ENCODE measurements around the gene ST6GAL1. TPM values are rescaled to one million over a fixed set of nuclear protein-coding genes. Genes with fewer than 3 reads are reported as not detected.

ST6GAL1 gene
- total and polyA plus RNA-seq, 10 of the 15 experiments (the other 5 are each of a cell fraction or from before 2014, with no cell fraction given): 74.2 to 248 (median 149) TPM

DNA sequence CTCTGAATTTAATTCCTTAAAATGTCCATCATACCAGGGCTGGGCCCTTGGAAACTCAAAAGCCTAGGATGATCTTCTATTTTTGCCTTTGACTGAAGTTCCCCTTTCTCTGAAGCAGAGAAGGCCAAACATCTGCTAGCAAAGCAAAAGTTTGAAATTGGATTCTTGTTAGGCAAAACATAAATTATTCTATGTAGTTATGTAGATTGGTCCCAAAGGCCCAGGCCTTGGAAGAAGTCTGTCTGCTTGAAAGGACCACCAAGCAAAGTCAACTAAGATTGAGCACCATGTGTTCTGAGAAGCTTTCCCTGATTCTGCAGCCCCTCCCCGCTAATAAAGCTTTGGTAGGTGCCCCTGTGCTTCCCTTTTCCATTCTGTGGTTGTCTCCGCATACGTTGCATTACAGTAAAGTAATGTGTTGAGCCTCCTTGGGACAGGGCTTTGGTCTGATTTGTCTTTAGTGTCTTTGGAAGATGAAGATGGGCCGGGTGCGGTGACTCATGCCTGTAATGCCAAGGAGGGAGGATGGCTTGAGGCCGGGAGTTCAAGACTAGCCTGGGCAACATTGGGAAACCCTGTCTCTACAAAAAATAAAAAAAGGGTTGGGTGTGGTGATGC lies 152.5 kb downstream of the ST6GAL1 start:
- no peak overlapping the region for H3K4me3 ChIP-seq
- ATAC-seq (no peak), DNase-seq (ENCODE audit: low read depth, low spot score) (no peak), FAIRE-seq (no peak)
- intact Hi-C loops (cut with micrococcal nuclease; ENCODE audit: unreplicated experiment): no loop called here
- no peak overlapping the region for H3K27ac ChIP-seq (ENCODE audit: control insufficient read depth, insufficient read depth)
- ChIA-PET POLR2A (interaction anchor here (0.6 kb wide), 1 partner anchor 14 kb away, joined by 3 read pairs; no protein-coding TSS in a partner anchor), SMC1A (ENCODE audit: uncharacterized antibody, unreplicated experiment) (interaction anchor here (1.2 kb wide), 1 partner anchor 233 kb away, joined by 3 read pairs; no protein-coding TSS in a partner anchor), RAD21 (ENCODE audit: unreplicated experiment) (no interaction called here), CTCF (no interaction called here)
- H3K4me1 ChIP-seq (ENCODE audit: control insufficient read depth, insufficient read depth, low read length): no peaks in the 10 kb centered on the region
- in situ Hi-C loops (cut with MboI): no loop called here
- WGBS (ENCODE audit: insufficient coverage, insufficient replicate concordance, low lambda C conversion rate, missing lambda C conversion rate): 97% methylated on average over 6 of the region's 6 CpGs
- no peak overlapping the region for H3K4me2 ChIP-seq (ENCODE audit: control insufficient read depth, insufficient read depth)
- BruUV-seq (replicated peaks): no TSS peak
- peaks cover 2% of the 10 kb centered on the region; the same call in 2 of the 3 replicates for H3K9me3 ChIP-seq (replicated peaks; ENCODE audit: control insufficient read depth, insufficient read depth, low read length)
- H3K9ac ChIP-seq (ENCODE audit: control insufficient read depth, insufficient read depth, low read length): no peak overlapping the region
- no peaks in the 10 kb centered on the region for H4K20me1 ChIP-seq (ENCODE audit: control insufficient read depth, insufficient read depth)
- H2AFZ ChIP-seq (ENCODE audit: control insufficient read depth, low read depth, low read length): no peak overlapping the region
- TF ChIP-seq SPI1 (IDR thresholded peaks at IDR 0.05; ENCODE audit: borderline replicate concordance, insufficient read depth, low read depth, low read length) (no peak), STAT3 (IDR thresholded peaks at IDR 0.05; ENCODE audit: low read depth, low read length) (no peak), ZNF207 (IDR thresholded peaks at IDR 0.05; ENCODE audit: borderline replicate concordance) (no peak), ZSCAN29 (IDR thresholded peaks at IDR 0.05) (no peak)
- TF ChIP-seq, protein P1, sequence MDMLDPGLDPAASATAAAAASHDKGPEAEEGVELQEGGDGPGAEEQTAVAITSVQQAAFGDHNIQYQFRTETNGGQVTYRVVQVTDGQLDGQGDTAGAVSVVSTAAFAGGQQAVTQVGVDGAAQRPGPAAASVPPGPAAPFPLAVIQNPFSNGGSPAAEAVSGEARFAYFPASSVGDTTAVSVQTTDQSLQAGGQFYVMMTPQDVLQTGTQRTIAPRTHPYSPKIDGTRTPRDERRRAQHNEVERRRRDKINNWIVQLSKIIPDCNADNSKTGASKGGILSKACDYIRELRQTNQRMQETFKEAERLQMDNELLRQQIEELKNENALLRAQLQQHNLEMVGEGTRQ (IDR thresholded peaks at IDR 0.05; ENCODE audit: borderline replicate concordance, low read depth, low read length): no peak
- H3K79me2 ChIP-seq (ENCODE audit: control insufficient read depth, insufficient read depth, low read length): no peaks in the 10 kb centered on the region
- H3K36me3 ChIP-seq (ENCODE audit: control insufficient read depth in 2 of 2, insufficient read depth in 2 of 2, low read length in 1 of 2): peaks cover 0 to 2% of the 10 kb centered on the region in 2 experiments; a peak in 1 of 4 replicates
- no peaks in the 10 kb centered on the region for H3K27me3 ChIP-seq (replicated peaks in 1 of 2; ENCODE audit: control insufficient read depth in 2 of 2, insufficient read depth in 2 of 2, low read length in 1 of 2)

- DNase-seq (ENCODE audit: low read depth, low spot score) (no peak), ATAC-seq (no peak), FAIRE-seq (no peak)
- no peak overlapping the region for H2AFZ ChIP-seq (ENCODE audit: control insufficient read depth, low read depth, low read length)
- H4K20me1 ChIP-seq (ENCODE audit: control insufficient read depth, insufficient read depth): no peaks in the 10 kb centered on the region
- TF ChIP-seq, protein P2, sequence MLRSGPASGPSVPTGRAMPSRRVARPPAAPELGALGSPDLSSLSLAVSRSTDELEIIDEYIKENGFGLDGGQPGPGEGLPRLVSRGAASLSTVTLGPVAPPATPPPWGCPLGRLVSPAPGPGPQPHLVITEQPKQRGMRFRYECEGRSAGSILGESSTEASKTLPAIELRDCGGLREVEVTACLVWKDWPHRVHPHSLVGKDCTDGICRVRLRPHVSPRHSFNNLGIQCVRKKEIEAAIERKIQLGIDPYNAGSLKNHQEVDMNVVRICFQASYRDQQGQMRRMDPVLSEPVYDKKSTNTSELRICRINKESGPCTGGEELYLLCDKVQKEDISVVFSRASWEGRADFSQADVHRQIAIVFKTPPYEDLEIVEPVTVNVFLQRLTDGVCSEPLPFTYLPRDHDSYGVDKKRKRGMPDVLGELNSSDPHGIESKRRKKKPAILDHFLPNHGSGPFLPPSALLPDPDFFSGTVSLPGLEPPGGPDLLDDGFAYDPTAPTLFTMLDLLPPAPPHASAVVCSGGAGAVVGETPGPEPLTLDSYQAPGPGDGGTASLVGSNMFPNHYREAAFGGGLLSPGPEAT (IDR thresholded peaks at IDR 0.05; ENCODE audit: low read depth): no peak
- no peak for TF ChIP-seq CTCF (IDR thresholded peaks at IDR 0.05 in 2 of 3, conservative IDR thresholded peaks at IDR 0.05 in 1 of 3; ENCODE audit: control insufficient read depth in 2 of 3, extremely low read depth in 1 of 3, insufficient read depth in 1 of 3, low read depth in 3 of 3, low read length in 3 of 3)
- no peak for TF ChIP-seq SUZ12 (IDR thresholded peaks at IDR 0.05; ENCODE audit: unreplicated experiment)
- no peak for TF ChIP-seq ASH2L (IDR thresholded peaks at IDR 0.05; ENCODE audit: borderline replicate concordance, low read depth)
- no peak overlapping the region for H3K4me3 ChIP-seq
- no TSS peak for BruUV-seq (replicated peaks)
- ChIA-PET RAD21 (ENCODE audit: unreplicated experiment) (interaction anchor here (1.6 kb wide), 1 partner anchor 235 kb away, joined by 4 read pairs; no protein-coding TSS in a partner anchor), SMC1A (ENCODE audit: uncharacterized antibody, unreplicated experiment) (interaction anchor here (0.9 kb wide), 1 partner anchor 235 kb away, joined by 3 read pairs; no protein-coding TSS in a partner anchor), CTCF (interaction anchor here (0.9 to 1.3 kb wide), 3 partner anchors 15 to 81 kb away, joined by 3 to 4 read pairs (median 3); partner anchors contain the start of gene RPL39L), POLR2A (interaction anchor here (1.4 kb wide), 1 partner anchor 34 kb away, joined by 3 read pairs; no protein-coding TSS in a partner anchor)
- H3K27me3 ChIP-seq (replicated peaks in 1 of 2; ENCODE audit: control insufficient read depth in 2 of 2, insufficient read depth in 2 of 2, low read length in 1 of 2): no peaks in the 10 kb centered on the region
- in situ Hi-C loops (cut with MboI): no loop called here
- no peaks in the 10 kb centered on the region for H3K4me1 ChIP-seq (ENCODE audit: control insufficient read depth, insufficient read depth, low read length)
- no peak overlapping the region for H3K4me2 ChIP-seq (ENCODE audit: control insufficient read depth, insufficient read depth)
- intact Hi-C loops (cut with micrococcal nuclease; ENCODE audit: unreplicated experiment): no loop called here
- no peaks in the 10 kb centered on the region for H3K36me3 ChIP-seq (ENCODE audit: control insufficient read depth in 2 of 2, insufficient read depth in 2 of 2, low read length in 1 of 2)
- no peak overlapping the region for H3K27ac ChIP-seq (ENCODE audit: control insufficient read depth, insufficient read depth)
- H3K9ac ChIP-seq (ENCODE audit: control insufficient read depth, insufficient read depth, low read length): no peak overlapping the region
- WGBS (ENCODE audit: insufficient coverage, insufficient replicate concordance, low lambda C conversion rate, missing lambda C conversion rate): 90% methylated on average over 5 of the region's 5 CpGs
- H3K79me2 ChIP-seq (ENCODE audit: control insufficient read depth, insufficient read depth, low read length): no peaks in the 10 kb centered on the region
- H3K9me3 ChIP-seq (replicated peaks; ENCODE audit: control insufficient read depth, insufficient read depth, low read length): peaks cover 2% of the 10 kb centered on the region; the same call in 2 of the 3 replicates
Observed at GRCh38 chr3:187084126-187084525, 153.8 kb downstream of the ST6GAL1 start.

Measured in GM12878 (cell line).